Skin epidermis (tissue), 12 donors: ENCODE results near the gene MAST2.

Experiments
- H3K27ac ChIP-seq, 21 experiments: fragments of 200-600 bp; sonication (generic) in 11 of 21; one replicate each; pipeline ENCODE4 v1.5.0; 2020; ENCODE audit warnings: mild to moderate bottlenecking in 3 of 21, inconsistent platforms in 2 of 21, moderate library complexity in 2 of 21
- H3K4me3 ChIP-seq, 7 experiments: fragments of 200-600 bp; sonication (generic) in 2 of 7; one replicate each; pipeline ENCODE4 v1.5.0; 2020; ENCODE audit warnings: inconsistent platforms in 2 of 7, mild to moderate bottlenecking in 2 of 7, moderate library complexity in 1 of 7

The MAST2 gene

DNA sequence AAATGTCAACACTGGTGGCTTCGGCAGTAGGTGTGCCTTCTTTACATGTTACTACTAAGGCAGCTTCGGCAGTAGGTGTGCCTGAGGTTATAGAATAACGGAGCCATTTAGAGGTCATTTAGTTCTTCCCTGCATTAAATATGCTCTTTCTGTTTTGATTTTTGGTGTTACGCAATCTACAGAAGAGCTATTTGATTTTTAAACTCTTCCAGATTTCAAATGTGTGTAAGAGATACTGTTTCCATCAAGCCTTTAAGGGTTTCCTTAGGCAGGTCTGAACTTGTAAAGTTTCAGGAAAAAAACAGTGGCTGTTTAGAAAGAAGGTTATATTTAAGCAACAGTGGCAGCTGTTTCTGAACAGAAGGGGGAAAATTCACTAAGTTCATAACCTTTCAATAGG lies 274.2 kb downstream of the MAST2 start:
- no peak overlapping the region for H3K27ac ChIP-seq
- H3K4me3 ChIP-seq = no peak overlapping the region

- Histone ChIP-seq H3K27ac (no peak overlapping the region), H3K4me3 (no peak overlapping the region)
Measured at GRCh38 chr1:46080257-46080656, 276.8 kb downstream of the MAST2 start.

- no peak overlapping the region for H3K4me3 ChIP-seq
- H3K27ac ChIP-seq = no peak overlapping the region
Measured at GRCh38 chr1:46081206-46081605, 277.8 kb downstream of the MAST2 start.

- Histone ChIP-seq H3K27ac (no peak overlapping the region), H3K4me3 (no peak overlapping the region)
Measured at GRCh38 chr1:46081619-46082018, 278.2 kb downstream of the MAST2 start.

GRCh38 chr1:46083579-46083978 lies 280.2 kb downstream of the MAST2 start:
- Histone ChIP-seq H3K27ac (no peak overlapping the region), H3K4me3 (no peak overlapping the region)

GRCh38 chr1:46084553-46085451 lies 281.4 kb downstream of the MAST2 start:
- Histone ChIP-seq H3K4me3 (no peak overlapping the region), H3K27ac (no peak overlapping the region)
